ENCODE data around the gene USH2A.

USH2A gene, protein sequence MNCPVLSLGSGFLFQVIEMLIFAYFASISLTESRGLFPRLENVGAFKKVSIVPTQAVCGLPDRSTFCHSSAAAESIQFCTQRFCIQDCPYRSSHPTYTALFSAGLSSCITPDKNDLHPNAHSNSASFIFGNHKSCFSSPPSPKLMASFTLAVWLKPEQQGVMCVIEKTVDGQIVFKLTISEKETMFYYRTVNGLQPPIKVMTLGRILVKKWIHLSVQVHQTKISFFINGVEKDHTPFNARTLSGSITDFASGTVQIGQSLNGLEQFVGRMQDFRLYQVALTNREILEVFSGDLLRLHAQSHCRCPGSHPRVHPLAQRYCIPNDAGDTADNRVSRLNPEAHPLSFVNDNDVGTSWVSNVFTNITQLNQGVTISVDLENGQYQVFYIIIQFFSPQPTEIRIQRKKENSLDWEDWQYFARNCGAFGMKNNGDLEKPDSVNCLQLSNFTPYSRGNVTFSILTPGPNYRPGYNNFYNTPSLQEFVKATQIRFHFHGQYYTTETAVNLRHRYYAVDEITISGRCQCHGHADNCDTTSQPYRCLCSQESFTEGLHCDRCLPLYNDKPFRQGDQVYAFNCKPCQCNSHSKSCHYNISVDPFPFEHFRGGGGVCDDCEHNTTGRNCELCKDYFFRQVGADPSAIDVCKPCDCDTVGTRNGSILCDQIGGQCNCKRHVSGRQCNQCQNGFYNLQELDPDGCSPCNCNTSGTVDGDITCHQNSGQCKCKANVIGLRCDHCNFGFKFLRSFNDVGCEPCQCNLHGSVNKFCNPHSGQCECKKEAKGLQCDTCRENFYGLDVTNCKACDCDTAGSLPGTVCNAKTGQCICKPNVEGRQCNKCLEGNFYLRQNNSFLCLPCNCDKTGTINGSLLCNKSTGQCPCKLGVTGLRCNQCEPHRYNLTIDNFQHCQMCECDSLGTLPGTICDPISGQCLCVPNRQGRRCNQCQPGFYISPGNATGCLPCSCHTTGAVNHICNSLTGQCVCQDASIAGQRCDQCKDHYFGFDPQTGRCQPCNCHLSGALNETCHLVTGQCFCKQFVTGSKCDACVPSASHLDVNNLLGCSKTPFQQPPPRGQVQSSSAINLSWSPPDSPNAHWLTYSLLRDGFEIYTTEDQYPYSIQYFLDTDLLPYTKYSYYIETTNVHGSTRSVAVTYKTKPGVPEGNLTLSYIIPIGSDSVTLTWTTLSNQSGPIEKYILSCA (N-terminal part only)

DNA sequence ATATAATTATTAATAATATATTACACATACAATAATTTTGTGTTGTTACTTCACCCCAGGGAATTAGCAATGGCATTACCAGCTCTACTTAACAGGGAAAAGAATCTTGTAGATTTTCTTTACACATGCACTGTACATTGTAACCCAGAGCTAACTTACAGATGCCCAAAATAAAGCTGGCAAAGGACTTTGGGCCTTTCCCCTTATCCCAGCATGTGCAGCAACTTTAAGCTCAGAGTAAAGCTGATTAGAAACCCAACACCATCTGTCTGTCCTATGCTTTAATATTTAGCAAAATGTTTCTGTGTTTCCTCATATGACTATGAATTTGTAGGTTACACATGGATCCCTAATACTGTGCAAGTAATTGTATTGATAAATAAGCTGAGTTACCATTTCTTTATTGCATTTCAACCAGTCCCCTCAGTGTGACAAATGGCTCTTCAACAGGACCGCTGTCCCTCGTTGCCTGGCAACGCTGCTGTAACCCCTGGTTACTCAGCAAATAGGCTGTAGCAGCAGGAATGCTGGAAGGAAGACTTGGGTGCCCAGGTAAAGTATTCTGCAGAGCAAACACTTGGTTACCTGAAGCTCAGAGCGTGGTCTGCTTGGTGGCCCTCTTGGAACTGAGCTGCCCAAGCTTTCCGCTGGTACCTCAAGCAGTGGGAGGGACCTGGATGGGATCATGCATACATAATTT is at the start of gene USH2A:
TSS of gene USH2A (minus strand) at position 628 of the 700 bp plus-strand sequence. CDS start 1,112 bp downstream, outside the sequence.
- peak; percentile 83 for DNase-seq

DNA sequence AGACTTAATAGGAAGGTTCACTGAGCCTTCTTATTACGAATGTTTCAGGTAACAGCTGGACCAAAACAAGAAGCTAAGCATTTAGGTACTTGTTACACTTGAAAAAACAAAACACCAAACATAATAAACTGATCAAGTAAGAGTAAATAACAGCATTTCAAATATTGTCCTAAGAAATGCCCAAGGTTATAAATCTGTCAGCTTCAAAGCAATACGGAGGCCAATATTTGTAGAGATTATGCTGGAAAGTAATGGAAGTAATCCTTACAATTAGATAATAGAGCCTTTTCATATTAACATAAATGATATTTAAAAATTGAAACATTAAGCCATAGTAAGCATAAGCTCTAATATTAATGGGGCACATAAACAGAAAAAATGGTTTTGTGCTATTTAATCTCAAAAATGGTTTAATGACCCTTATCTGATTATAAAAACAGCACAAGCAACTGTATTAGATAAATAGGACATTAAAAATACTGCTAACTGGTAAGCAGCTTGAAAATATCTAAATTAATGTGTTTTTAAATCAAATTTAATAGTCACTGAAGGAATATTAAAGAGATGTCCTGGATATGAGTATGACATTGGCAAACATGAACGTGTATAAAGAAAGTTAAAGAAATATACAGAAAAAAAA is 43.0 kb upstream of the USH2A start:
- no peak for DNase-seq

DNA sequence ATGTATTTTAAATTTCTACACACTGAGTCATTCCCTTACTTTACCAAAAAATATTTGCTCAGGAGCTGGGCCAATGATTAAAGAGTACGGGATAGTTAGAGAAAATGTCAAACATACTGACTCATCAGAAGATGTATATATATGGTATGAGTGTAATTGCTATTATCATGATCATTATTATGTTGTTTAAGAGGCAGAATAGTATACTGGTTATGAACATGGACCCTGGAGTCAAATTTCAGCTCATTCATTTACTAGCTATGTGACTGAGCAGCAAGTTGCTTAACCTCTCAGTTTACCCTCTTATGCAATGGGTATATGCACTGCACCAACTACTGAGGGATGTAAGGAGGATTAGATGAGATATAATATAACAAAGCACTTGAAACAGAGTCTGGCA is 41.2 kb upstream of the USH2A start:
- no peak for DNase-seq

DNA sequence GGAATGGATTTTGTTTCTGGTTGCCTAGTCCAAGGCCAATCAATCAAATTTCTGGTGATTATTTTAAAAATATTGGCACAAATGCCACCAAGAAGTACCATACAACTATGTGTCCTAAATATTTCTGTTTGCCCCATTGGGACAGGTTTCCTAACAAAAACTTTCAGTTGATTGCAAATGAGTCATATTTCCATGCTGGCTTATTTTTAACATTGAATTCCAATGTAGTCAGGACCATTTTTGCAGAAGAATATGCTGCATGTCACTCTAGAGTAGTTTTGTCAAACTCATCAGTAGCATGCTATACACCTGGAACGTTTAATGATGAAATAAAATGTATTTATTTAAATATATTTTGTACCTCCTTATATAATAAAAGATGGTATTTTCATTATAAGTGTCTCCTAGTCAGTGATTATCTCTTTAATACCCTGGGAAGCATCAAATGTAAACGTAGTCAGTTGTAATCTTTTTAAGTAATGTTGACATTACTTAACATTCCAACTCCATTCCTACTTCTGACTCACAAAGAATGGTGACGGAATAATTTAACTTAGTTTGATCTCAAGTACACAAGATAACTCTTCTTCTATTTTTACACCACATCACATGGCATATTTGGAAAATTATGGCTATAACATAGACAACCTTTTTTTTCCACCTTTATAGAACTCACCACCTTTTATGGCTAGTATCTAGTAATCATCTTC is 39.0 kb upstream of the USH2A start:
- DNase-seq = no peak

DNA sequence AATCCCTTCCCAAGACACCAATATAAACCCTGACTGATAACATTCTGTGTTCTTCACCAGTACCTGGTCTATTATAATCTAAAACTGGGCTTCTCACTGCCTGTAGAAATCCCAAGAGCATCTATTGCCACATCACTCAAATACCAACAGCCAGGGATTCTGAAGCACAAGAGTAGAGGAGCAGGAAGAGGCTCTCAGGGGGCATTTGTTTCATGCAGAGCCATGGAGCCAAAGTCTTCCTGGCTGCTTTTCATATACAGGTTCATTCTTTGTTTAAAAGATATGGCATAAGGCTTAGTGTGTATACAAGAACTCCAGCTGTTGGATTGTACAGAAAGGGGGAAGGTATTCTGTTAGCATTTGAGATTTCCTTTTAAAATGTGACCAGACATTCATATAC is 38.2 kb upstream of the USH2A start:
- DNase-seq = no peak

DNA sequence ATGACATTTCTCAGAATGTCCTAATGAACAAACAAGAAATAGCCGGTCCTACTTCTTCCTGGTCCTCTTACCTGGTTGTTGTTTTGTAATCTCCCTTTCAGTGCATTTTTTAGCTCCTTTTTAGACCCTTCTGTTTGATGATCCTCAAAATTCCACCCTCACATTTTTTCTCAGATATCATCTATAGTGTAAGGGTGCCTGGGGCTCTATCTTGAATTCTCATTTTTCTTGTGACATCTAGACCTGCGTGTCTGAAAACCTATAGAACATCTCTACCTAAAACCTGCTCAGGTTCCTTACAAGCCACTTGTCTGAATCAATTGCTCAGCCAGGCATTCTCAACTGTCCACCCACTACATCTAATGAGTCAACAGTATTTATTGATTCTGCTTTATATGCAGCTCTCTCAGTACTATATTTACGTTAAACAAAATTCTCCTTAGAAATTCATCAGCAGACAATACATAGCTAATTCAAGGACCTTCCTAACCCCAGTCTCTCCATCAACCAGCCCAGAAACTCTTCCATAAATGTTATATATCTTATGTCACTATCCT is 36.5 kb upstream of the USH2A start:
- no peak for DNase-seq

DNA sequence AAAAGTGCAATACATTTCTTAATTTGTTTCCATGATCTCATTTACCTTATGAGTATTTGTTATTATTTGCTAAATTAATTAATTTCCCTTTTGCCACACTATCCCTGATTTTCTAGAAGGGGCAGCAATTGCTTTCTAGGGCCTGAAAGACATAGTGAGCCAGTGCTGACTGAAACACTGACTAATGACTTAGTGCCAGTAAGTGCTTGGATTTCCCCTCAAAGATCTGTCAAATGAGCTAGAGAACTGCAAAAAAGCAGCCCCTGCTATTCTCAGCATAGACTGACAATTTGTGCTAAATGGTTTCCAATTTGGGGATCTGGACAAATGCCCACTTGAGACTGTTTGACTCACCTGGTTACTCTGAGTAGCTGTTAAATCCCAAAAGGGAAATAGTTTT is 35.6 kb upstream of the USH2A start:
- DNase-seq = no peak

DNA sequence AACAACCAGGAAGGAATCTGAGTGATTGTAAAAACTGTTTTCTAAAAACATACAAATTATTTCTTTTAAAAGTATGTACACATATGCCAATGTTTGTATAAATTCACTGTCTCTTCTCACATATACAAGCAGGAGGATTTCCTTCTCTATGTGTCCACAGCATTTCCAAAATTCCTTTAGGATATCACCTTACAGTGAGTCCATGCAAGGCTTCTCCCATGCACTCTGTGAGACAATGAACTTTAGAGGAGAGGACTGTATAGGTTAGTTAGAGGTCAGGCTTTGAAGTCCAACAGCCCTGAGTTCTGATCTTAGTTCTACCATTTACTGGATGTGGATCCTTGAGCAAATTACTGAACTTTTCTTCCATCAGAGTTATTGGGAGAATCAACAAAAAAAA is 34.1 kb upstream of the USH2A start:
- no peak for DNase-seq

DNA sequence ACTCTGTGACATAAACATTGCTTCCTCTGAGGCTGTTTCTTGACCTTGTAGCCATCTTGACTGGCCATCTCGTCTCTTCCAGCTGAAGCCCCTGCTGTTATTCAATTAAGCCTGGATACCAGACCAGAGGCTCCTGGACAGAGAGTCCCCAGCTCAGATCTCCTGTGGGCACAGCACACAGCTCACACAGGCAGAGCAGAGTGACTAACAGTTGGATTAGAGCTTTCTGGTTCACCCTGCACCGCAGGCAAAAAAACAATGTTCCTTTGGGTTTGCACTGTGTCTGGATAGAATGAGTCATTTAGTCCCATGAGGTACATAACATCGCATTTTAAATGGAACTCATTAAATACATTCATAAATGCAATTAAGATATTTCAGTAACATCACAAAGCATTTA is 33.4 kb upstream of the USH2A start:
- no peak for DNase-seq

DNA sequence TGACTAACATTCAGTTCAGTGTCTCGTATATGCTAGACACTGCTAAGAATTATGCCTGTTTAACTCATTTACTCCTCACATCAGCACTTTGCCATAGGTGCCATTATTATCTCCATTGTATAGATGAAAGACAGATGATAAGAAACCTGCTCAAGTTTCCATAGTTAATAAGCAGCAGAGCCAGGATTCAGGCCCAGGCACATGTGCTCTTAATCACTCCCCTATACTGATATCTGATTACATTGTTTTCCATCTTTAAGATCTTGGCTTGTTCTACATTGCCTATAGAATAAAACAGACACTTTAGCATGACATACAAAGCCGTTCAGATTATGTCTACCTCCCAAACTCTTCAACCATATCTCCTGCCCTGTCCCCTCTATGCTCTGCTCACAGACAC is 30.5 kb upstream of the USH2A start:
- no peak for DNase-seq

DNA sequence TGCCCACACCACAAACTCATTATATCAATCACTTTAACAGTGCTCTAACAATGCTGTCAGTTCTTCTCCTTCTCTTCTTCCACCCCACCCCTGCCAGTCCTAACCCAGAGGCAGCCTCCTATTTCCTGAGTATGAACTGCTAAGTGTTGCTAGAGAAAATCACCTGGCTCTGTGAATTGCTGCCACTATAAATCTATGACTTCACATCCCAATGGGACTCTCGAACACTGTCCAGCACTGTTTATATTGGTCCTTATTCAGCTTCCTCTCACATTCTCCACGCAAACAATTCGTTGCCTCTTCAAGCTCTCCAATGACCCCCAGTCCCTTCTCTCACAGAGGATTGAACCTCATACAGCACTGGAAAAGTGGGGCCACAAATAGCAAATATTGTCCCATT is 27.0 kb upstream of the USH2A start:
- no peak for DNase-seq

DNA sequence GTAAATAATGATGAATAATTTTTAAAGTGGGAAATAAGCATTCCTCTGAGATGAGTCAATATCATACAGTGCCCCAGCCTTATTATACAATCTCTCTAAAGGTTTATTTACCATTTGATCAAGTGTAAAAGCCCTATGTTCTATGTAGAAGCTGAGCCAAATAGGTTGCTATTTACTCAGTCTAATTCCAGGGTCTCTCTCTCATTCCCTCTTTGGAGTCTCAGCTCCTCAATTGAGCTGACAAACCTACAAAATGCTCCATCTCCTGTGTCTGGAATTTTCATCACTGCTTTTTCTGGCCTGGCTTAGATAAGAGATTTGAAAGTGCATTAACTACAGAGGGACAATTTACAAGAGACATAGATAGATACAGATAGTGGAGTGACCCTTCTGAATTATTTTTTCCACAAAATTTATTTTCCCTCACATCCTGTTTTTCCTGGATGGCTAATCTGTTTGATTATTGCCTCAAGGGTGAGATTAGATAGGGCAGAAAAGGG is 24.8 kb upstream of the USH2A start:
- peak; percentile 45 for DNase-seq

DNA sequence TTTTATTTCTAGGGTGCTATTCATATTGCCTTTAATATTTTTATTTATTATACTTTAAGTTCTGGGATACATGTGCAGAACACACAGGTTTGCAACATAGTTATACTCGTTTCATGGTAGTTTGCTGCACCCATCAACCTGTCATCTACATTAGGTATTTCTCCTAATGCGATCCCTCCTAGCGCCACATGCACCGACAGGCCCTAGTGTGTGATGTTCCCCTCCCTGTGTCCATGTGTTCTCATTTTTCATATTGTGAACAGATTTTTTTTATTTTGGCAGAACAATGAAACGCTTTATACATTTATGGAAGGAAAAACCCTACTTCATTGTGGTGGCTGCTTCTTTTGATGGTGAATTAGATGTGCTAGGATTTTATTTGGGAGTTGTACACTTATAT is 14.4 kb upstream of the USH2A start:
- no peak for DNase-seq

DNA sequence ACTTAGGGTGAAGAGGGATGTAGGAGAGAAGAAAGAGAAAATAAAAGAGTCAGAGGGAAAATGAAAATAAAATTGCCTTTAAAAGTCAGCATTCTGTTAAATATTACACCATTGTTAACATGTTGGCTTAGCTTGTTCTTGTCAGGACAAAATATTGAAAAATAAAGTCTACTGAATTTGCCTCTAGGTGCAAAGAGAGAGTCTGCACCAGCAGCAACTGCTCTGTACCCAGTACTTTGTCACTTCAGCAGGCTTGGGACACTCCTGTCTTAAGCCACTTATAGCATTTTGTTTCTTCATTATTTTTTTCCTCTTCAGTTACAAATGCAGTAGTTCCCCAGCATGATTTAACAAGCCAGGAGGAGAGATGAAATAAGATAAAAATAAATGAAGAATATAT is 11.0 kb upstream of the USH2A start:
- no peak for DNase-seq

DNA sequence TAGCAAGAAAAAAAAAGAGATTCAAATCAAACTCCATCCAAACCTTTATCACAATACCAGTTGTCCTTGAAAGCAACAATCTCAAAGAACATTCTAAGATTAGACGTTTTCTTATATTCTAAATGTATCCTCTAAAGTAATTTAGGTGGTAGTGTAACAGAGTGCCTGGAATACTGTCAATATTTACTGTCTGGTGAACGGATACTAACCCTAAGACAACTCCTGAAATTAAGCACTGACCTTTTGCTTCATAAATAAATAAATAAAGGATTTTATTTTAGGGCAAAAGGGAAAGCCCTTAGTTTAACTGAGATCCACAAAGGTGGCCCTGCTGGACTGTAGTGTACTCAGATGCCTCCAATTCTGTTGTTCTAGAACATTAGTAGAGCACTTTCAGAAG is 9.9 kb upstream of the USH2A start:
- DNase-seq = no peak

DNA sequence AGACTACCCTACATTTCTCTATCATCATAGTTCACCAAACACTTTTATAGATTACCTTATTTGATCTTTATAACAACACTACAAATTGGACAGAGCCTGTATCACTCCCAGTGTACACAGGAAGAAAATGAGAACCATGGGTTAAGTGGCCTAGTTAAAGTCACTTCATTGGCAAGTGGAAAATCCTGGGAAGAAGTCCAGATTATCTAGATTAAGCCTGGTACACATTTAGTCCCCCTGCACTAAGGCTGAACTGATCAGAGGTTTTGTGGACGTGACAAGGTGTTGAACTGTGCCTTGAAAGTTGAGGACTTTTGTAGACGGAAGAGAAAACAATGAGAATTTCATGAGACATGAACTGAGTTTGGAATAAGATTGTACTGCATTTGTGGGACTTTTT is 7.5 kb upstream of the USH2A start:
- DNase-seq = no peak

DNA sequence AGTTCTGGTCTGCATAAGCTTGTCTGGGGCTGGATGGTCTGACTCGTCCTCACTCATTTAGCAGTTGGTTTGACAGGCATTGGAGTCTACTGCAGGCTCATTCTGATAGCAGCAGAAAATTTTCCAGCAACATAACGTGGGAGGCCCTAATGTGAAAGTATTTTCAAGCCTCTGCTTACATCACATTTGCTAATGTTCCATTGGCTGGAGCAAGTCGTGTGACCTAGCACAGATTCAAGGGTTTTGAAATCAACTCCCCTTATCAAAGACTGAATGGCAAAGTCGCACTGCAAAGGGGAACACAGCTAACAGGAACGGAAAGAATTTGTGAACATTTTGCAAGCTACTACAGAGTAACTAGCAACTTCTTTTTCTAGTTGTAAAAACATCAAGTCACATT is 2.3 kb upstream of the USH2A start:
- DNase-seq = no peak

DNA sequence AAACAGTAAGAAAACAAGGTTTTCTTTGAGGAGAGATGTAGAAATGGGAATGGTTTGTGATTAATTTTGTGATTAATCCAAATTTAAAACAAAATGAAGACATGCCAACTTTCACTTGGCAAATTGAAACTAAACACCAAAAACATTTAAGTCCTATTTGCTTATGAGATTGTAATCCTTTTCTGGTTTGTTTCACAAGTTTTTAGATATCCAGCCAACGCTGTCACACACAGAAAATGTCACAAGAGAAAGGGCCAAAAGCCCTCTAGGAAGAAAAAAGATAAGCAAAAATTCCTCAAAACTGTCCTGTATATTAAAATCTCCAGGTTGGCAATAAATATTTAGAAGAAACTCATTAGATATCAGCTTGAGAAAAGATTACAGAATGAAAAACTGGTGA is 2.5 kb downstream of the USH2A start:
- DNase-seq = no peak

DNA sequence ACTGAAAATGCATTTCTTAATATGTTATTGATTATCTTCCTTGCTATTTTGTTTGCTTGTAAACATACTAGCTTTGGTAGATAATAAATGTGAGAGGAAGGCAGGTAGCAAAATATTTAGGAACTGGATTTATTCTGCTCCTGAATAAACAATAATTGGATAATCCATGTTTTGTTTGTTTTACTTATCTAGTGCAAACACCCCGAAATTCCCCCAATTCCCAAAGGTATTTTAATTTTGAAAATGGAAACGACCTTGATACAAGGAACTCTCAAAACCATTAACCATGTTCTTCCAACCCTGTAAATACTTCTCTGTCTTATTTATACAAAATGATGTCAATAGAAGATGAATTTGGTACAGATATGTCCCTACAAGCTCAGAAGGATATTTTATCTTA is 3.0 kb downstream of the USH2A start:
- DNase-seq = no peak

DNA sequence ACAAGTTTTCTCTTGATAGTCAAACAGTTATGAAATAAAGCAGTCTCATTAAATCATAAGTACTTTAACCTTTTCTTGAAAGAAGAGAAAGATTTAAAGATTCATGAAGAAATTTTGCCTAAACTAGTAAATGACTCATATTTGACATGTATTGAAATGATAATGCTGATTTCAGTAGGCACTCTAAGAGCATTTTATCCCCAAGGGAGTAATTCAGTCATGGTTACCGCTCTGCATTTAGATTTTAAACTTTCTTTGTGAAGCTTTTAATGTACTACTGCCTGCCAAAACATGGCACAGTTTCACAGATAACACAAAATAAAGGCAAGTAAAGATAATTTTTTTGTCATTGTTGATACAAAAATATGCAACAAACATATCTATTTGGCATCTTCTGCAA is 6.8 kb downstream of the USH2A start:
- no peak for DNase-seq

DNA sequence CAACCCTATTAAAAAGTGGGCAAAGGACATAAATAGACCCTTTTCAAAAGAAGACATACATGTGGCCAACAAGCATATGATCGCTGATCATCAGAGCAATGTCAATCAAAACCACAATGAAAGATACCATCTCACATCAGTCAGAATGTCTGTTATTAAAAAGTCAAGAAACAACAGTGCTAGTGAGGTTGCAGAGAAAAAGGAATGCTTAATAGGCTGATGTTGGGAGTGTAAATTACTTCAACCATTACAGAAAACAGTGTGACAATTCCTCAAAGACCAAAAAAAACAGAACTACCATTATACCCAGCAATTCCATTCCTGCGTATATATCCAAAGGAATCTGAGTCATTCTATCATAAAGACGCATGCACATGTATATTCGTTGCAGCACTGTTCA is 13.2 kb downstream of the USH2A start:
- no peak for DNase-seq
